EH (cell line): ENCODE results near the gene NAGPA.
"Not testable (repeated sequence)": the region's sequence is repeated elsewhere in the genome, so short reads cannot be mapped to it uniquely, and the experiment has no call there.

ENCODE experiments used
- DNase-seq: peaks from one replicate; pipeline ENCODE4 v3.0.0-alpha.2; 2015; ENCODE audit warnings: low read depth

Gene NAGPA

GRCh38 chr16:5060073-5060641, 26.4 kb upstream of the NAGPA start:
- DNase-seq, result no peak

- no peak for DNase-seq
Observed at GRCh38 chr16:5059386-5060072, 25.8 kb upstream of the NAGPA start.

- DNase-seq, result peak; percentile 46
Observed at GRCh38 chr16:5058476-5058875, 24.7 kb upstream of the NAGPA start.

- peak; percentile 35 for DNase-seq
Observed at GRCh38 chr16:5056352-5056751, 22.6 kb upstream of the NAGPA start.

- no peak for DNase-seq
Observed at GRCh38 chr16:5054876-5055865, 21.4 kb upstream of the NAGPA start.

- no peak for DNase-seq
Observed at GRCh38 chr16:5046914-5047313, 13.2 kb upstream of the NAGPA start.

- no peak for DNase-seq
Observed at GRCh38 chr16:5045499-5046115, 11.9 kb upstream of the NAGPA start.

- not testable (repeated sequence) for DNase-seq
Observed at GRCh38 chr16:5044581-5044980, 10.8 kb upstream of the NAGPA start.

GRCh38 chr16:5044011-5044540, 10.3 kb upstream of the NAGPA start:
- no peak for DNase-seq

- peak; percentile 49 for DNase-seq
Observed at GRCh38 chr16:5042574-5043171, 8.9 kb upstream of the NAGPA start.

GRCh38 chr16:5041600-5042133, 7.9 kb upstream of the NAGPA start:
- peak; percentile 48 for DNase-seq

GRCh38 chr16:5040451-5040850, 6.7 kb upstream of the NAGPA start:
- DNase-seq, result no peak

GRCh38 chr16:5036228-5037156, 2.8 kb upstream of the NAGPA start:
- DNase-seq, result no peak

- no peak for DNase-seq
Observed at GRCh38 chr16:5035909-5036227, 2.1 kb upstream of the NAGPA start.

- DNase-seq, result no peak
Observed at GRCh38 chr16:5034167-5034523, 410 bp upstream of the NAGPA start.

GRCh38 chr16:5032748-5033167, 977 bp downstream of the NAGPA start:
- DNase-seq, result no peak

- no peak for DNase-seq
Observed at GRCh38 chr16:5031601-5032000, 2.1 kb downstream of the NAGPA start.

GRCh38 chr16:5030251-5030870, 3.4 kb downstream of the NAGPA start:
- DNase-seq, result no peak

- DNase-seq, result no peak
Observed at GRCh38 chr16:5028950-5029475, 4.7 kb downstream of the NAGPA start.
